Measurements from ENCODE around the gene C14orf119.

The C14orf119 gene

DNA sequence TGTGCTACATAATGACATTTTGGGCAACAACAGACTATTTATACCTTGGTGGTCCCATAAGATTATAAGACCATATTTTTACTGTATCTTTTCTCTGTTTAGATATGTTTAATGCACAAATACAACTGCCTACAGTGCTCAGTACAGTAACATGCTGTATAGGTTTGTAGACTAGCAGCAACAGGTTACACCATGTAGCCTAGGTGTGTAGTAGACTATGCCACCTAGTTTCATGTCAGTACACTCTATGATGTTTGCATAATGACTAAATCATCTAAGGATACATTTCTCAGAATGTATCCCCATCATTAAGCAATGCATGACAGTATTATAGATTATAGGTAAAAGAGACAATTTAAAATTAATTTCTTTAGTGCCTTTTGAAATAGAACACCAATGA lies 54.4 kb downstream of the C14orf119 start:
- DNase-seq (ENCODE audit: low read depth in 2 of 2) = no peak
